GM21360 (cell line): Measurements from ENCODE around the gene PIGS.
"Not testable (repeated sequence)": the region's sequence is repeated elsewhere in the genome, so short reads cannot be mapped to it uniquely, and the experiment has no call there.

Source experiments
- ATAC-seq: cut with Tn5 transposase; IDR thresholded peaks from one replicate; pipeline ENCODE4 v1.9.1; 2021; ENCODE audit warnings: mild to moderate bottlenecking, moderate library complexity; ENCODE audit not compliant: unreplicated experiment

Gene PIGS

GRCh38 chr17:28571361-28572122 lies at the start of gene PIGS:
Gene PIGS, minus strand, starts transcription at chr17:28571524. Its CDS starts 28 bp downstream, at chr17:28571496.
- ATAC-seq, result peak; percentile 70

- no peak for ATAC-seq
Measured at GRCh38 chr17:28620010-28620409, 48.7 kb upstream of the PIGS start.

DNA sequence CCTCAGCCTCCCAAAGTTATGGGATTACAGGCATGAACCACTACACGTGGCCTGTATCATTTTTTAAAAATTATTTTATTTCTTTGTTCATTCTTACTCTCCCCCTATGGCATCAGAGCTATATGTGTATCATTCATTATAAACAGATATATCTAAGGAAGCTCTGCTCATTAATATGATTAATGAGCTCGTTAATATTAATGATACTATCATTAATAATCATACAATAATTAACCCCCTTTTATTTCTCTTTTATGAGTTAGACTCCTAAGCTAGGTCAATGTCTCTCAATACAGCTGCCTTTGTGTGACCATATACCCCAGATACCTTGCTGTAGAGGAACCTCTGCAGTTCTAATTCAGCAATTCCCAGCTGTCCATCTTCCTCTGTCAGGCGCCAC lies 47.1 kb upstream of the PIGS start:
- no peak for ATAC-seq

DNA sequence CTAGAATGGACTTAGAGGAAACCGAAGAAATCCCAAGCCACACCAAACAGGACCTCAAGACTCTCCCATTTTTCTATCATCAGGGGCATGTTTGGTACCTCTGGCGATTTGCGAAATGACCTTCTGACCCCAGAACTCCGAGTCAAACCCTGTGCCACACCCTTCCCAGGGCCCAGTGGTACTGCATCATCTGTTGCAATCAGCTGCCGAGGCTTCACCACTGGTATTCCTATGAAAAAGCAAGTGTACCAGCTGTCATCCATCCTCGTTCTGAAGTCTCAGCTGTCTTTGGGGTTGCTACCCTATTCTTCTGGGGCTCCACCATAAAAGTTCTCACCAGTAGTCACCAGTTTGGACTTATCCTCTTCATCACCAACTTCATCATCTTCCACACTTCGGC lies 45.0 kb upstream of the PIGS start:
- no peak for ATAC-seq

GRCh38 chr17:28615260-28615940 lies 44.1 kb upstream of the PIGS start:
- ATAC-seq, result no peak

GRCh38 chr17:28613931-28614381 lies 42.6 kb upstream of the PIGS start, which contains the start of gene RSKR:
Gene RSKR, minus strand, starts transcription at chr17:28614185. Its CDS starts 24 bp downstream, at chr17:28614161.
- no peak for ATAC-seq

GRCh38 chr17:28612936-28613872 lies 41.9 kb upstream of the PIGS start:
- no peak for ATAC-seq

DNA sequence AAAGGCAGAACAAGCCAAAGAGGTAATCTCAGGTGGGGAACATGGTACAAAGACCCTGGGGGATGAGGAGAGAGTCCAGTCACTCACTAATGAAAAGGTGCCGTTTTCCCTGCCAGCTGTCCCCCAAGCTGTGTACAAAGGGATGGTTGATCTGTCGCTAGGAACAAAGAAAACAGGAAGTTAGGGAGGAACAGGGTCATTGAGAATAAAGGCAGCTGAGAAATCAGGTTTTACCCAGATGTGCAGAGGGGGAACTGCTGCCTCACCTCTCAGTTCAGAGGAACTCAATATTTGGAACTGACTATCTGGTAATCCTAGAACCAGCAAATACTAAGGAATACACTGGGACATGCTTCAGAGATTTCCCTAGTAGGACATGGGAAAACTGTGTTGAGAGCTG lies 41.2 kb upstream of the PIGS start:
- ATAC-seq, result no peak

GRCh38 chr17:28610376-28610775 lies 39.1 kb upstream of the PIGS start:
- ATAC-seq, result no peak

DNA sequence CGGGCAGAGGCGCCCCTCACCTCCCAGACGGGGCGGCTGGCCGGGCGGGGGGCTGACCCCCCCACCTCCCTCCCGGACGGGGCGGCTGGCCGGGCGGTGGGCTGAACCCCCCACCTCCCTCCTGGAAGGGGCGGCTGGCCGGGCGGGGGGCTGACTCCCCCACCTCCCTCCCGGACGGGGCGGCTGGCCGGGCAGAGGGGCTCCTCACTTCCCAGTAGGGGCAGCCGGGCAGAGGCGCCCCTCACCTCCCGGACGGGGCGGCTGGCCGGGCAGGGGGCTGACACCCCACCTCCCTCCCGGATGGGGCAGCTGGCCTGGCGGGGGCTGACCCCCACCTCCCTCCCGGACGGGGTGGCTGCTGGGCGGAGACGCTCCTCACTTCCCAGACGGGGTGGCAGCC lies 32.7 kb upstream of the PIGS start:
- not testable (repeated sequence) for ATAC-seq

DNA sequence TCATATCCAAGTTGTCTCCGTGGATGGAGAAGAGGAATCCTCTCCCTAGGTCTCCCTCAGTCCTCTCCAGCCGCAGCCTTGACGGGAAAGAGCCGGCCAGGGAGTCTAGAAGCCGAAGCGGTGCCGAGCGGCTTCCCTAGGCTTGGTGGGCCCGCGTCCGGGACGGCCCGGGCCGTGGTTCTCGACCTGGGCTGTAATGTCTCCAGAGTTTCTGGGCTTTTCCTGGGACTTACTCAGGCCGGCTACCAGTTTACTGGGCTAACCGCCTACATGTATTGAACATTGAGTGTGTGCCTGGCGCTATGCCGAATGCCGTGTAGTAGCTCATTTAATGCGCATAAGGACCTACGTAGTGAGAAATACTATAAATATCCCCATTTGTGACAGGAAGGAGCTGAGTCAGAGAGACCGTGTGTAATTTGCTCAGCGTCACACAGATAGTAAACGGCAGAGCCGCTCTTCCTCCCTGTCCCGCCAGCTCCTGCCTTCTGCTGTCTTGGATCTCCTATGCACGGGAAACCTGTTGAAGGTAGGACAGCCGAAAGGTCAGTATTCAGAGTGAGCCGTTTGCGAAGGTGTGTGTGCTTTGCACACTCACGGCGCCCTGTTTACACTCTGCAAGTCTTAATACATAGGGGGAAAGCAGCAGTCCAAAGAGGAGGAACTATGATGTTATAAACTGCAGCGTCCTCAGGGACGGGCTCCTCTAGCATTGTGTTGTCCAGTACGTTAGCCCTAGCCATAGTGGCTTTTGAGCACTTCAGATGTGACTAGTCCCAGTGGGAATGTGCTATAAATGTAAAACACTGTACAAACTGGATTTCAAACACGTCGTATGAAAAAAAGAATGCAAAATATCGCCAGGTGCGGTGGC lies 28.2 kb upstream of the PIGS start:
- ATAC-seq, result peak; percentile 39

DNA sequence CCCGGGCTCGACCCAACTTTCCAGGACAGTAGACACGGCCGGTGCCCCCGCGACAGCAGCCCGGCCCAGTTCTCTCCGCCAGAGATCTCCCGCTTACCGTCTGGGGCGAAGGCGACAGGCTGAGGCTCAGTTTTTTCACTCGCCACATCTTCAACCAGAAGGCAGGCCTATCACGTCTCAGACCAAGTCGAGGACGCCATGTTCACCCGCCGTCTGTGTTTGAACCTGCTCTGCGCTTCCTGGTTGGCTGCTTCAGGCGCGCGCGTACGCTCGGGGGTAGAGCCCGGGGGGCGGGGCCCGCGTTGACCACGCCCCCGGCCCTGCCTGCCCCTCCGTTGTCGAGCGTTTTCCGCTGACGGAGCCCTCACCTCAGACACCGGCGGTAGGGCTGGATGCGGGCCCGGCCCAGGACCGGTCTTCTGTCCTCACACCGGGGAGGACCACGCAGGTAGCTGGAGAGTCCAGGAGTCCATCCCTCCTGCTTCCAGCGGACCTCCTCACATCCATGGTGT lies 27.5 kb upstream of the PIGS start, which contains the start of gene SPAG5:
TSS of gene SPAG5 (minus strand) at position 227 of the 512 bp plus-strand sequence. CDS start at position 148, 79 bp downstream.
- peak; percentile 76 for ATAC-seq

DNA sequence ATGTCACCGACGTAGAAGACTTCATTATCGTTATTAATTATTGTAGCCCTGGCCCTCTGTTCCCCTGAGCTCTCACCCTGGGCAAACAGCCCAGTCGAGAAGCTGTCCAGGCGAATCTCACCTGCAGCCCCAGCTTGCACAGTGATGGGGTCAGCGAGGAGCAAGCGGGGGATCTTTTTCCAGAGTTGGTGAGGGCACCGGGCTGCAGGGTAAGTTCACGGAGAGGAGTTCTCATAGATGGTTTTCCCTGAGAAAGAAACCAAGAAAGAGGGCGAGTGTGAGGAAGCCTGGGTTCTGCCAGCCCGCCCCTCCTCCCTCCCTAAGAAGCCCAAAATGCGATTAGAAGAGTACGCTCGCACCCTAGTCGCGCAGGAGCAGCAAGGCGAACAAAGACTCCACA lies 27.1 kb upstream of the PIGS start:
- peak; percentile 4 for ATAC-seq

DNA sequence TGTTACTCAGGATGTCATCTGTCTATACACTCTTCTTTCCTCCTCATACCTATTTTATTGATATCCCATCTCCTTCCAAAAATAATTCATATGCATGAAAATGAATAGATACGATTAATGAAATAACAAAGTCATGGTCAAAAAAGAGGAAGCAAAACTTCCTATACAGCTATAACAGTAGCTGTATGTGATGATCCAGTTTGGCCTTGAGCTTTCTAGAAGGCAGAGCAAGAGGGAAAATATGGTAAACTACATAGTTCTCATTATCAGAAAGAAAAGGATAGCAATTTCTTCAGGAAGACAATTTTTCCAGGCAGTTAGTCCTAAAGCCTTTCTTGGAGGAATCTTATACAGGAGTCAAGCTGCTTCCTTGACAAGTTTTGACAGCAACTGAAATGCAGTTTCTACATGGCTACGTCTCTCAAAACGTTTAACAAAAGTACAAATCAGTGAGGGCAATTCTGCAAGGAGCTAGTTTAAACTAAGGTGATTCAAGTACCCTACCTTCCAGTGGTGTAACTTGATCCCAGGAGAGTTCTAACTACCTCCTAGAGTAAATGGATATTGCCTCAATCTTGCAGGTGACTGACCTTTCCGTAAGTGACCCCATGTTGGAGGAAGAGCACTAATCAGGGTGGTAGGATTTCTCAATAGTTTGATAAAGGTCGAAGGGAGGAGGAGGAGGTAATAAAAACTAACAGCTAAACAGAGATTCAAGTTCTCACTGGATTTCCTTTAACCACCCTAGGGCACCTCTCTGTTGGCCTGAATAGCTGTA lies 26.5 kb upstream of the PIGS start:
- ATAC-seq, result no peak

- no peak for ATAC-seq
Measured at GRCh38 chr17:28592260-28592659, 20.9 kb upstream of the PIGS start.

GRCh38 chr17:28585851-28586250 lies 14.5 kb upstream of the PIGS start:
- no peak for ATAC-seq

GRCh38 chr17:28584434-28584833 lies 13.1 kb upstream of the PIGS start:
- no peak for ATAC-seq

DNA sequence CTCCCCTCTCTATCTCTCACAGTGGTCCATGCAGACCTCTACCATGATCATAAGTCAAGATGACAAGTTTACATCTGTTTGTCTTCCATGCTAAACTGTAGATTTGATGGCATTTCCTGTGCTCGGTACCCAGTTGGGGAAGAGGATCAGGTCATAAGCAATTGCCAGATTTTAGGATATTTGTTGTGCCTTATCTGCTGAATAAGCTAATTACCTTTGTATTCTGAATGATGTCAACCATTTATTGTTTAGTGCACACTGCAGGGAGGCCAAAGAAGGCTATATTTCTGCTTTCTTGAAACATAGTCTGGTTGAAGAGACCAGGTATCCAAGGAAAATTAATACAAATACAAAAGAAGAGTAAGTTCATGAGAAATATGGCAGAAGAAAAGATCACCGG lies 11.2 kb upstream of the PIGS start:
- no peak for ATAC-seq

DNA sequence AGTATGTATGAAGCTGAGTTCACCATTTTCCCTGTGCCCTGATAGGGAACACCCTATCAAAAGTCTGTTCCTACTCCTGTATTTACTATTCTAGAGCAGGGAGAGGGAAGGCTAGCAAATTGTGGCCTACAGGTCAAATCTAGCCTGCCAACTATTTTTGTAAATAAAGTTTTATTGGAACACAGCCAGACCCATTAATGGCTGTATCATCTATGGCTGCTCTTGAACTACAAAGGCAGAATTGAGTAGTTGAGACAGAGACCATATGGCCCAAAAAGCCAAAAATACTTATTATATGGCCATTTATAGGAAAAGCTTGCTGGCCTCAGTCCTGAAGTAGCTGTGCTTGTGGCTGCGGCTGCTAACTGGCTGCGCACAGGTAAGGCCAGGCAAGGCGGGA lies 9.6 kb upstream of the PIGS start:
- ATAC-seq, result no peak
